ENCODE results near the gene UBL3.

The UBL3 gene

DNA sequence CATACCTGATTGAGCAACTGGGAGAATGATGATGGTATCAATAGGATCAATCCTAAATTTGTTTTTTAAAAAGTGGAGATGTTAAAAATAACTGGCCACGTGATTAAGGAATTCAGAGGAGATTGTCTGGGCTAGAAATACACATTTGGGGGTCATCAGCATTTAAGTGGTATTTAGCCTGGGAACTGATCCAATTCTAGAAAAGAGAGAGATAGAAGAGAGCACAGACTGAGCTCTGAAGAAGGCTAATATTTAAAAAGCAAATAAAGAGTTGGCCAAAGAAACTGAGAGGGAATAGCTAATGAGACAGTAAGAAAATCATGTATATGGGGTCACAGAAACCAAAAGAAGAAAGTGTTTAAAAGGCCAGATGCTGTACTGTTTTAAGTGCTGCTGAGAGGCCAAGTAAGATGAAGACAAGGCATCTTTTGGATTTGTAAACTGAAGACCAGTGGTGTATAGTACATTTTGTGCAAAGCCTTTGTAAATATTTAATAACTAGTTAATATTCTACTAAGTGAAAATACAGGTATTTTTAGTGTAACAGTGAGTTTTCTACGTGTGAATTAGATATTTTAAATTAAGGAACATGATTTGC lies 40.2 kb downstream of the UBL3 start:
- DNase-seq (ENCODE audit: low read depth in 2 of 2) = no peak

DNA sequence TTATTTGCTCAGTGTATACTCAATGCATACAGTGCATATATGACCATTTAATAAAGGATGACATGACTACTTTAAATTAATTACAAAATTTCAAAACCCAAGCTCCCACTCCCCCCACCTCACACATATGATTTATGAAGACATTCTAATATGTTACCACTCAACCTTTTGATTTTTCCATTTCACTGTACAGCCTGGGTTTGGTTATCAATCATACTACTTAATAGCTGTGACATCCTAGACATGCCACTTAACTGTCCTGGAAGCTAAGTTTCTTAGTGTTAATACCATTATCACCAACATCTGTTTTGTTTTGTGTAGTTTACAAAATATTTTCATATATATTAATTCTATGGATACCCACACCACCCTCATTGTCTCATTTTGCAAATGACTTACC lies 42.2 kb downstream of the UBL3 start:
- DNase-seq (ENCODE audit: low read depth in 2 of 2) = no peak

DNA sequence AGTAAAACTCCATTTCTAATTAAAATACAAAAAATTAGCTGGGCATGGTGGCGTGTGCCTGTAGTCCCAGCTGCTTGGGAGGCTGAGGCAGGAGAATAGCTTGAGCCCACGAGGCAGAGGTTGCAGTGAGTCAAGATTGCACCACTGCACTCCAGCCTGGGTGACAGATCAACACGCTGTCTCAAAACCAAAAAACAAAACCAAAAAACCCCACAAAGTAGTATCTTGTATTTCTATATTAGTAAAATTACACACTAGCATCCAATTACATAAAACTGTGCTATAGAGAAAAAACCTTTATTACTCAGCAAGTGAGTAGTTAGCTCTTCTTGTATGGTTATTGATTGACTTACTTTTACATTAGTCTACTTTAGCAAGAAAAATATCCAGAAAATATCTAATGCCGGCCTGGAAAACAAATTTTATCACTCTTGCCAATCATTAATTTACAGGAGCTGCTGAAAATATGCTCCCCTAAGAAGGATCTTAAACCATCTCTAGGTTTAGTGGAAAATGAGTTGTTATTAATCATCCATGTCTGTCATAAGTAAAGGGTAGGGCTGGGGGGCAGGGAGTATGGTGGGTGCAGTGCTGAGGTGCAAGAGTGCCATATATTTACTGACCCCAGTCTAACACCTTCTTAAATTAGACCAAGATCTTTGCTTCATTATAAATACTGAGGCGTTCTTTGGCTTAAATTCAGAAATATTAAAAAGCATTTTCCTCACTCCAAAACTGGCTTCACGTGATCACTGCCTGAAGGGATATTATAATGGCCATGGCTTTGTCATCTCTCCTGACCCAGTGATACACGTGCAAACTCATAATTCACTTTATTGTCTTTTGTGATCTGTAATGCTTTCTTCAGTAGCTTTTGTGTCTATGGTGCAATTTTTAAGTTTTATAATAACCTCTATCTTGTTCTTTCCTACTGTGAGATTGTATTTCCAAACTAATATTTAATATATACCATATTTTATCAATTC lies 44.1 kb downstream of the UBL3 start:
- no peak for DNase-seq (ENCODE audit: low read depth in 2 of 2)

DNA sequence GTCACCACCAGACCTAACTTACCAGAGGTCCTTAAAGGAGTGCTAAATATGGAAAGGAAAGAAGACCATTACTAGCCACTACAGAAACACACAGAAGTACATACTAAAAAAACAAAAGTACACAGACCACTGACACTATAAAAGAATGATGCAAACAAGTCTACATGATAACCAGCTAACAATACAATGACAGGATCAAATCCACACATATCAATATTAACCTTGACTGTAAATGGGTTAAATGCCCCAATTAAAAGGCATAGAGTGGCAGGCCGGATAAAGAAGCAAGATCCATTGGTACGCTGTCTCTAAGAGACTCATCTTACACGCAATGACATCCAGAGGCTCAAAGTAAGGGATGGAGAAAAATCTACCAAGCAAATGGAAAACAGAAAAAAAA lies 47.2 kb downstream of the UBL3 start:
- DNase-seq (ENCODE audit: low read depth in 2 of 2) = no peak

DNA sequence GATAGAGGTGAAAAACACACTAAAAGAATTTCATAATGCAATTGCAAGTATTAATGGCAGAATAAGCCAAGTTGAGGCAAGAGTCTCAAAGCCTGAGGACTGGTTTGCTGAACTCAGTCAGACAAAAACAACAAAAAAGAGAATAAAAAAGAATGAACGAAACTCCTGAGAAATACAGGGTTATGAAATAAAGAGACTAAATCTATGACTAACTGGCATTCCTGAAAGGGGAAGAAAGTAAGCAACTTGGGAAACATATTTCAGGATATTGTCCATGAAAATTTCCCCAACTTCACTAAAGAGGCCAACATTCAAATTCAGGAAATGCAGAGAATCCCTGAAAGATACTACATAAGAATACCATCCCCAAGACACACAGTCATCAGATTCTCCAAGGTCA lies 47.8 kb downstream of the UBL3 start:
- no peak for DNase-seq (ENCODE audit: low read depth in 2 of 2)

DNA sequence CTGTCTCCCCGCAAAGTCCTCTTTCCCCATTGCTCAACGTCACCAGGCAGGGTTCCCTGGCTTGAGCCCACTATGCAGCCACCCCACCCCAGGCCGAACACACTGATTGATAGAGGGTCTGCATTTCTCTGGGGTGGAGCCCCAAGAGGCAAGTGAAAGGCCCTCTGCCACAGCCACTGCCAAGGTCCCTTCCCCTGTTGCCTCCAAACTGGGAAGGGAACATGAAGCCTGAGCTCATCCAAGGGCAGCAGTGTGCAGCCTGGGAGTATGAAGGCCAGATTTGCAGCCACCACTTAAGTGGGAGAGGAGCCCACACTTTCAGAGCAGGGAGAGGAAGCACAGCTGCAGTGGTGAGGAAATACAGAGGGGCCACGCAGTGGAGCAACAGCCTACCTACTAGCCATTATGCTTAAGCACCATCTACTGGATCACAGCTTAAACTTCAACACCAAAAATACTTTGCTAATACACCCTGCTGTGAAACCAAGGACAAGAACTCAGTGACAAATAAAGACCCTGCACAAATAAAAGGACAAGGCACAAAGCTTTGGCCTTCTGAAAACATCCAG lies 48.6 kb downstream of the UBL3 start:
- DNase-seq (ENCODE audit: low read depth in 2 of 2) = no peak

DNA sequence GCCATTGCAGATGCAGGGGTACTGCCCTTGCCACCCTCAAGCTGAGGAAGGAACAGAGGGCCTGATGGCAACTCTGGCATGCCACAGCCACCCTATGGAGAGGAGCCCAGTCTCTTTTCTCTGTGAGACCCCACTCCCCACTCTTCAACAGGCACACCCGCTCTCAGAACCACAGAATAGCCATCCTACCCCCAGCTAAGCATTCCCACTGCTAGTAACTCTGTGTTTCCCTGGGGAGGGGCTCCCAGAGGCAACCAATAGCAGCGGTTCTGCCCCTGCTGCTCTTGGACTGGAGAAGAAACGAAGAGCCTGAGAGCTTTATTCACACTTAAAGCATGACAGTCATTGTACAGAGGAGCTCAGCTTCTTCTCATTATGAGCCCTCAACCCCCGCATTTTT lies 49.3 kb downstream of the UBL3 start:
- DNase-seq (ENCODE audit: low read depth in 2 of 2) = no peak

DNA sequence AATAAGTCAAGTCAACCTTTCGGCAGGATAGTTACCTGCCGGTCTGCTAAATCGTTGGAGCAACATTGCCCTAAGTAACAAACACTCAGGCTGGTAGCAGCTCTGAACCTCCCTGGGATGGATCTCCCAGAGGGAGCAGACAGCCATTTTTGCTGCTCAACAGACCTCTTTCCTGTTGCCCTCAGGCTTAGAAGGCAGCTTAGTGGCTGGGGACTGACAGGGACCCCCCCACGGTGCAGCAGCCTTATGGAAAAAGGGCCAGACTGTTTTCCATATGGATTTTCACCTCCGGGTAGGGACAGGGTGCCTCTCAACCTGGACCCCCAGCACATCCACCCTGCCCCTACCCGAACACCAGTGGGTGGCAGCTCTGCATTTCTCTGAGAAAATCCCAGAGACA lies 49.7 kb downstream of the UBL3 start:
- no peak for DNase-seq (ENCODE audit: low read depth in 2 of 2)

DNA sequence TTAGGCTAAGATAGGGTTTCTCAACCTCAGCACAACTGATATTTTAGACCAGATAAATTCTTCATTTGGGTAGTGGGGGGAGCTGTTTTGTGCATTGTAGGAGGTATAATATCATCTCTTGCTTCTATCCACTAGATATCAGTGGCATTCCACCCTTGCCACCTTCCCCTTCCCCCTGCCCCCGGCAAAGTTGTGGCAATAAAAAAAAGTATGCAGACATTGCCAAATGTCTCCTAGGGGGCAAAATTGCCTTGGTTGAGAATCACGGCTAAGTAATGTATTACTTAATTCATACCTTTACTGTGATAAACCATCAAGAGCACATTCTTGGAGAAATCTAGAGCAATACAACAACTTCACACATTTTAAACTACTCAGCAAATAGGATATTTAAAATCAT lies 51.4 kb downstream of the UBL3 start:
- no peak for DNase-seq (ENCODE audit: low read depth in 2 of 2)

DNA sequence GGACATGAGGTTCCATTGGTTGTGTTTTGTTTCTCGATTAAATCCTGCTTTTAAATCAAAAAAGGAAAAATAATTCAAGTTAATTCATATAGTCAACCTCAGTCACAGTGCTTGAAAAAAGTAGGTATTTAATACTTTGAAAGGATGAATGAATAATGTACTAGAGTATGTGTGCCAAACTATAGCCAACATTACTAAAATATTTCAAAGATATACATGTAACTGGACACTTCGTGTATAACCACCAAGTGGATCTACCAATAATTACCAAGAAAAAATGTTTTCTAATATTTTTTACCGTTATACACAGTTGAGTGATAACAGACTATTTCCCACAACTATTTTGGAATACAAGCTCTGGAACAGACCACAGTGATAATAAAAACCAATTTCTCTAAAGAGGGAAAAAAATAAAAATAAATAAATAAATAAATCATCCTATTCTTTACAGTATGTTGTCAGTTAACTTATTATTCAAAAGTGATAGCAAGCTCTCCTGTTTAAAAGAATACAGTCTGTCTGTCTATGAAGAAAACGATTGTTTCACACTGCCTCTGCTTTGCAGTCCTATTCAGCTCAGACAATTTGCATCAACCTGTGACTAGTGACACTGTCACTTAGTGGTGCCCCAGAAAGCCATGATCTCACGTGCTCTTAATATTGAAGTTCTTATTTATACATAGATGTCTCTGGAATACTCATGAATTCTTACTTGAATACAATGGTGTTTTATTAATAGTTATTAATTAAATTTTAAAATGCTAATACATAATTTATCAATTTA lies 58.2 kb downstream of the UBL3 start:
- DNase-seq (ENCODE audit: low read depth in 2 of 2) = no peak

DNA sequence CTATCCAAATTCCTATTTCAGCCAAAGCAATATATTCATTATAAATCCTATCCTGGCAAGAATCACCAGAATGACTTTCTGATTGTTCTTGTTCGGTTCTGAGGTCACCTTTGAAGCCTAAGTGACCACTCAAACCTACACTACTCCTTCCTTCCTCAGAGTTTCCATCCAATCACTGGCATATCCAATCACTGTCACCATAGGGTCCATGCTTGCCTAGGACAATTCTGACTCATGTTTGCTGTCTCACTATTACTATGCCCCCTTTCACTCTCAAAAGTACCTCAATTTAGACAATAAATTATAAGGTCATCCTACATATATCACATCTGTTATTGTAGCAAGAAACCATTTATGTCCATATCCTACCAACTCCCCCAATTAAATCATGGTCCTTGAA lies 58.9 kb downstream of the UBL3 start:
- DNase-seq (ENCODE audit: low read depth in 2 of 2) = no peak

DNA sequence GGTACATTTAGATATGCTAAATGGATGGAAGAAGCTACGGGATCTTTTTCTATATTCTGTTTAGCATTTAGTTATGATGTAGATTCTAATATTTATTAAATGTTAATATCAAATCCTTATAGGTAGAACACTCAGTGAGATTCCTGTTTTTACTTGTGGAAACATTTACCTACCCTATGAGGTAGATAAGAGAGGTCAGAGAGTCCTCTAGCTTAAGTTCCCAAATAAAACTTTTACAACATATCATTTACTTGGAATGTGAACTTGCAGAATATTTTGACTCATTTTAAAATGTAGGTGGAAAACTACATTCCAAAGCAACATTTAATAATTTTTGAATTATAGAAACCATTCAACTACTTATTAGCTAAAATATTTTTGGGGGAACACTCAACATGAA lies 63.7 kb downstream of the UBL3 start:
- no peak for DNase-seq (ENCODE audit: low read depth in 2 of 2)

DNA sequence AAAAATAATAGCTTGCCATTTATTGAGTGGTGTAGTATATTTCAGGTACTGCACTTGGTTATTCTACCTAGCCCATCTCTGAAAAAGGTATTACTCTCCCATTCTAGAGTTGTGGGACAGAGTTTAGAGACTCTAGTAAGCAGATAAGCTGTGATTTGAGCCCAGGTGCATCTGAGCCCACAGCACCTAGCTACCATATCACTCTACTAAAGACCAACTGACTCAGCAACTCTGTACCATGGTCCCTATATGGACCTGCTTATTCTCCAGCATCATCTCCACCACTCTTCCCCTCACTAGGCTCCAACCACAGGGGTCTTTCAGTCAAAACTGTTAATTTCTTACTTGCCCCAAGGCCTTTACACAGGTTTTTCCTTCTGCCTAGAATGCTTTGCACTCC lies 64.4 kb downstream of the UBL3 start:
- DNase-seq (ENCODE audit: low read depth in 2 of 2) = no peak

DNA sequence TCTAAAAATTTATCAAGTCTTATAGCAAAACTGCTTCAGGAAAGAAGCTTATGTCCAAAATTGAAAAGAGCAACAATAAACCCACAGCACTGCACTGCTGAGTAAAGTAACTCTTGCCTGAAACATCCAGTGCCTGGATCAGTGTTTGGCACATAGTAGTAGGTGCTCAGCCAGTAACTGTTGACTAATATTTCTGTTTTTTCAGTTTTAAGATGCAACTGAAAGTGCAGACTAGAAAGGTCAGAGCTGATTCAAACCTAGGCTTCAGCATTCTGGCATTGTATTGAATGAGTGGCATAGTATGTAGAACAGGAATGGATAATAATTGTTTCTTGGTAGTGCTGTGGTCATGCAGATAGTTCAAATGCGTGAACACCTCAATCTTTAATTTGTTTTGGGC lies 67.6 kb downstream of the UBL3 start:
- no peak for DNase-seq (ENCODE audit: low read depth in 2 of 2)

DNA sequence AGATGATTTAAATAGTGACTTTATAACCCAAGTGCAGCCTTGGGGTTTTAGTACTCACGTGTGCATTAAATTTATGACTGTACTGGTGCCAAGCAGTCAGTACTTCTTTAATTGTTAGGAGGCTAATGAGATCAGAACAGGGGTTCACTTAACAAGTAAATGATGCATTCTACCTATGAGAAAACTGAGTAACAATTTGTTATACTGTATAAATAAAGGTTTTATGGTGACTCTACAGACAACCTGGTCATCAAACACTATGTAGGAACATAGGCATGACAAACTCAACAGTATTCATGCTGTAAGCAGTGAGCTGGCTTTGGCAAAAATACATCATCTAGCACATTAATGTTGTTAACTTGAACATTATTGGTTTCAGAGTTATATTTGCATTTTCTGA lies 75.6 kb downstream of the UBL3 start:
- DNase-seq (ENCODE audit: low read depth in 2 of 2) = no peak

DNA sequence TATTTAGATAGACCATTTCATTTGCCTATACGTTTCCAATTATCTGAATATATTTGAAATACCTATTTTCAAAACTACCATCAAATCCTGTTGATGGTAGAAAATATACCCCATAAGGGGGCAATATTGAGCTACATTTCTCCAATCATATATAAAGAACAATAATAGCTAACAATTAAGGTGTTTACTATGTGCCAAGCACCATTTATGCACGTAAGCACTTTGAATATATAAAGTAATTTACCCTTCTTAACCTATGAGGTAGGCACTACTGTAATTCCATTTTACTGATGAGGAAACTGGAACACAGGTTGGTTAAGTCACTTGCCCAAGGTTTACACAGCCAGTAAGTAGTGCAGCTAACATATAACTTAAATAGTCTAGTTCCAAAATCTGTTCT lies 79.2 kb downstream of the UBL3 start:
- DNase-seq (ENCODE audit: low read depth in 2 of 2) = no peak

DNA sequence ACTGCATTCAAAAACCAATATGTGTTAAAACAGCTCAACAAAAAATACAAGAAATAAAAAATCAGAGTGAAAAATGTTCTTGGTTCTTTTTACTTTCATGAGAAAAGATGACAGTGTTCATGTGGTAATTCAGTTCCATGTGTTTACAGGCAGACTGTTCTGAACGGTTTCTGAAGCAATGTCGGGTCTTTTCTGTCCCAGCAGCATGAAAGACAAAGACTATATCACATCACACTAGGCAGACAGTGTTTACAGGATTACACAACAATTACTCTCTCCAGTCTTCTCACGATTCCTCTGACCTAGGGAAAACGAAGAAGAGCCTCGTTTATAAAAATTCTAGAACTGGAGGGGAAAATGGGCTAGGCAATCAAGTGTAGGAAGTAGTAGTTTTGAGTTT lies 83.4 kb downstream of the UBL3 start:
- no peak for DNase-seq (ENCODE audit: low read depth in 2 of 2)

DNA sequence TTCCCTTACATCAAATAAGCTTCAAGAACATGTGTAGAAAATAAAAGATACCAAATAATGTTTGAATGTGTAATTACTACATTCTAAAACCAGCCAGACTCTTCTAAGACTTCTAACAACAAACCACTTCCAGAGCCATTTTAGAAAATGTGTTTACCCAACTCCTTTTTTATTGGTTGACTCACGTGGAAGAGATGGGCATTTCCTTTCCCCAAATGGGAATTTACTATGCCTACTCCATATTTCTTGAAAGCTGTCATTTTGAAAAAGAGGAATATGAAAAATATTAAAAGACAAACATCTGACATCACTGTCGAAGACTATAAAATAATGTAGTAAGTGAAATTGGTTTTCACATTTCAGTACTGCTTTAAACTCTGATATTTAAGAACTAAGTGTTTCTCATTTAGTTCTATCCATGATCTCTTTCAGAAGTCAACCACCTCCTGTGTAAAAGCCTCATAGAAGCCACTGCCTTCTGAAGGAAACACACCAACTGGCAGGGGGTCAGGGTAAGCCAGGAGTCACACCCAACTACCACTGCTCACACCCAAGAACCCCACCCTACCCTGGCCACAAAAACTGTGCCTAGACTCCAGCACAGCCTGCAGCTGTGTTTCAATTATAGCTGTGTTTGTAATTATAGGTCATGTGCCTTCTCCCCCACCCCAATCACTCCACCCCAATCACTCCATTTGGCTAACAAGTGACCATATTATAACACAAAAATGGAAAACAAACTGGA lies 86.8 kb downstream of the UBL3 start:
- DNase-seq (ENCODE audit: low read depth in 2 of 2) = no peak

DNA sequence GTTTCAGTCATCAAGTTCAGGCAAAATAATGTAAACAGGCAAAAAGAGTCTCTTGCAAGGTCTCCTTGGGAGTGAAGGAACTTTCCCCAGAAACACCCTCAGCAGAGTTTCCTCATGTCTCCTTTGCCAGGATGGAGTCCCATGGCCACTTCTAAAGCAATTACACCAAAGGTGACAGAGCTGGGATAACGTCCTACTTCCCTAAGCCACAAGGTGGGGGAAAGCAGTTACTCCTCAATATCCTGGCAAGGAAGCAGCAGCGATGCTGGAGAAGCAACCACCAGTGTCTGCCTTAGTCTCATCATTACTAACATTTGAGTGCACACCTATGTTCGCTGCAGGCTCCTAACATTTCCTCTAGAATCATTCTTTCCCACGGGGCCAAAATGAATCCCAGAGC lies 88.6 kb downstream of the UBL3 start:
- DNase-seq (ENCODE audit: low read depth in 2 of 2) = no peak

DNA sequence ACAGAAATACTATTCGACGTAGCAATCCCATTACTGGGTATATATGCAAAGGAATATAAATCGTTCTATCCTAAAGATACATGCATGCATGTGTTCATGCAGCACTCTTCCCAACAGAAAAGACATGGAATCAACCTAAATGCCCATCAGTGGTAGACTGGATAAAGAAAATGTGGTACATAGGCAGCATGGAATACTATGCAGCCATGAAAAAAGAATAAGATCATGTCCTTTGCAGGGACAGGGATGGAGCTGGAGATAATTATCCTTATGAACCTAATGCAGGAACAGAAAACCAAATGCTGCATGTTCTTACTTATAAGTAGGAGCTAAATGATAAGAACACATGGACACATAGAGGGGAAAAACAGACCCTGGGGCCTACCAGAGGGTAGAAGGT lies 89.3 kb downstream of the UBL3 start:
- DNase-seq (ENCODE audit: low read depth in 2 of 2) = no peak

DNA sequence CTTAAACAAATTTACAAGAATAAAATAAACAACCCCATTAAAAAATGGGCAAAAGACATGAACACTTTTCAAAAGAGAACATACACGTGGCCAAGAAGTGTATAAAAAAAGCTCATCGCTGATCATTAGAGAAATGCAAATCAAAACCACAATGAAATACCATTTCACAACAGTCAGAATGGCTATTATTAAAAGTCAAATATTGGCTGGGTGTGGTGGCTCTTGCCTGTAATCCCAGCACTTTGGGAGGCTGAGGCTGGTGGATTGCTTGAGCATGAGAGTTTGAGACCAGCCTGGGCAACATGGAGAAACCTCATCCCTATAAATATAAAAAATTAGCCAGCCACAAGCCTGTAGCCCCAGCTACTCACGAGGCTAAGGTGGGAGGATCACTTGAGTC lies 89.9 kb downstream of the UBL3 start:
- no peak for DNase-seq (ENCODE audit: low read depth in 2 of 2)

Measured in stimulated activated CD8-positive, alpha-beta memory T cell treated with anti-CD3 and anti-CD28 coated beads, Interleukin-7, amount 100 ng/mL, for 4 hours (primary cell).